Measurements from ENCODE around the gene MYBBP1A.

GRCh38 chr17:4559139-4559791, 4.1 kb upstream of the MYBBP1A start:
- TF ChIP-seq SUZ12 (IDR thresholded peaks at IDR 0.05; ENCODE audit: extremely low read depth, insufficient read depth, insufficient read length) (no peak), YY1 (IDR thresholded peaks at IDR 0.05; ENCODE audit: insufficient read depth, insufficient read length) (no peak), ZNF274 (IDR thresholded peaks at IDR 0.05; ENCODE audit: low read depth, low read length) (no peak)
